CD4-positive, alpha-beta T cell (primary cell): Measurements from ENCODE around the gene SVIL. TPM values are rescaled to one million over a fixed set of nuclear protein-coding genes. Genes with fewer than 3 reads are reported as not detected.
"Not testable (repeated sequence)": the region's sequence is repeated elsewhere in the genome, so short reads cannot be mapped to it uniquely, and the experiment has no call there.

ENCODE experiments used
- ATAC-seq: fragments of 200-7000 bp; cut with Tn5 transposase; one replicate; pipeline ENCODE4 v1.10.0; 2022; ENCODE audit warnings: mild to moderate bottlenecking; ENCODE audit not compliant: poor library complexity
- CTCF ChIA-PET: fragments of 350-600 bp; sonication (Branson Sonifier 250); formaldehyde crosslinking; loops from one replicate; lab custom pipeline; 2021; ENCODE audit warnings: antibody characterized with exemption, inconsistent platforms; lab: Charles Lee
- POLR2A ChIA-PET: fragments of 350-600 bp; sonication (Branson Sonifier 250); formaldehyde crosslinking; loops from one replicate; lab custom pipeline; 2021; ENCODE audit warnings: antibody characterized with exemption, inconsistent platforms; lab: Charles Lee
- DNase-seq, 14 experiments: peaks; one replicate each; pipeline ENCODE4 v3.0.0-alpha.2; 2013 to 2020; ENCODE audit warnings: mixed read lengths in 2 of 14
- H3K27ac ChIP-seq, 2 donors: one replicate each; pipeline versions ENCODE4 v1.5.1 to v1.7.0; 2013; ENCODE audit warnings: low read length in 2 of 2, low read depth in 1 of 2, mild to moderate bottlenecking in 1 of 2
- H3K27me3 ChIP-seq, 2 experiments: 1 replicate in 1 of 2; 2 replicates in 1 of 2; pipeline versions ENCODE4 v1.6.1 to v1.7.0; 2013; ENCODE audit warnings: low read length in 2 of 2, control low read depth in 1 of 2, mild to moderate bottlenecking in 1 of 2, moderate library complexity in 1 of 2; ENCODE audit not compliant: insufficient read depth in 2 of 2, control insufficient read depth in 1 of 2
- H3K36me3 ChIP-seq: one replicate; pipeline ENCODE4 v1.6.1; 2013; ENCODE audit warnings: low read length, control low read depth; ENCODE audit not compliant: insufficient read depth
- H3K4me1 ChIP-seq: one replicate; pipeline ENCODE4 v1.6.1; 2013; ENCODE audit warnings: low read length, control low read depth; ENCODE audit not compliant: insufficient read depth
- H3K4me3 ChIP-seq: one replicate; pipeline ENCODE4 v1.5.1; 2013; ENCODE audit warnings: mild to moderate bottlenecking, low read length, moderate library complexity
- H3K9me3 ChIP-seq, 2 experiments: 1 replicate in 1 of 2; 2 replicates in 1 of 2; pipeline versions ENCODE4 v1.6.1 to v1.7.0; 2013; ENCODE audit warnings: low read length in 2 of 2, mild to moderate bottlenecking in 2 of 2, control low read depth in 1 of 2, moderate library complexity in 1 of 2; ENCODE audit not compliant: control insufficient read depth in 1 of 2, insufficient read depth in 1 of 2
- H3K27ac Mint-ChIP-seq: one replicate; pipeline ENCODE4 v1.8.0; 2020; ENCODE audit warnings: mixed read lengths
- H3K27me3 Mint-ChIP-seq: one replicate; pipeline ENCODE4 v1.8.0; 2021; ENCODE audit warnings: mixed read lengths
- H3K36me3 Mint-ChIP-seq: one replicate; pipeline ENCODE4 v1.8.0; 2021; ENCODE audit warnings: low read depth, mixed read lengths
- H3K4me1 Mint-ChIP-seq: one replicate; pipeline ENCODE4 v1.8.0; 2021; ENCODE audit warnings: low read depth, mixed read lengths
- H3K4me3 Mint-ChIP-seq: one replicate; pipeline ENCODE4 v1.8.0; 2020; ENCODE audit warnings: mild to moderate bottlenecking, mixed read lengths
- H3K9me3 Mint-ChIP-seq: one replicate; pipeline ENCODE4 v1.8.0; 2020; ENCODE audit warnings: mixed read lengths
- intact Hi-C, 2 experiments: fragments of 100-400 bp; cut with DNase I in 1 of 2; cut with micrococcal nuclease in 1 of 2; formaldehyde crosslinking; loops; one replicate each; pipeline versions ENCODE4 v1.15.1 to v1.9.0; 2023 to 2025; cut with DNase I, micrococcal nuclease
- total RNA-seq, 174 experiments: library from RNA in 2 of 174; stranded (reverse) in 2 of 174; gene quantifications; one replicate each; pipeline ENCODE4 v1.2.3 and lab custom pipeline; 2021 to 2026
- TF ChIP-seq, protein P1 (sequence below): fragments of 200-600 bp; IDR thresholded peaks from one replicate; pipeline ENCODE4 v1.8.0; 2022; ENCODE audit warnings: antibody characterized with exemption, mild to moderate bottlenecking

The SVIL gene
- total RNA-seq, 2 experiments from 2014 or later, result 38.5 to 40.3 TPM

DNA sequence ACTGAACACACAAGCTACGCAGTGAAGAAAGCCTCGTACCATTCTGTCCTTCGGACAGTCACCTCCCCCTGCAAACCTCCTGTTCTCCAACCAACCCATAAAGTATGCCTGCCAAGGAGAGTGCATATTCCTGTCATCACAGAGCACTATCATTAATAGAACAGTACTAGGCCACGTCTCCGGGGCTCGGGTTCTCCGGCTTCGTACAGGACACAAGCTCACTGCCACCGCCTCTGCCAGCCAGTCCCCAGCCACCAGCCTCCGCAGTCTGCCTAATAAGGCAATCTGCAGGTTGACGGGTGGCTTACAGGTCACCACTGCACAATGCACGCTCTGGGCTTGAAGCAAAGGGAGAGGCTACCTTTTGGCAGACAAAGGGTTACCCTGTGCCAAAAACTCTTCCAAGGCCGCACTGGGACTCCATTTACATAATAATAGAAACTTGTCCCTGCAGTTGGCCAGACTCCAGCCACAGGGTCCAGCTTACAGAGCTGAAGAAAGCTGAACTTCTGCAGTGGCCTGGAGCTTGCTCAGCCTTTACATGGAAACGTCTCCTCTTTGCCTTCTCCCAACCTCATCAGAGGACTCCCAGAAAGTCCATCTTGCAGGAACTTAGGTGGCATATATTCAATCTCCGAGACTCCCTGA, 47.5 kb downstream of the SVIL start:
- H3K36me3 ChIP-seq, H3K9me3 ChIP-seq, H3K27ac ChIP-seq, H3K27ac Mint-ChIP-seq, DNase-seq, POLR2A ChIA-PET, H3K27me3 Mint-ChIP-seq, ATAC-seq, H3K9me3 Mint-ChIP-seq, H3K4me3 Mint-ChIP-seq, H3K4me3 ChIP-seq, H3K27me3 ChIP-seq, CTCF ChIA-PET: not testable (repeated sequence)
- Mint-ChIP-seq H3K36me3 (peaks cover 13% of the 10 kb centered on the region), H3K4me1 (peaks cover 30% of the 10 kb centered on the region)
- peaks cover 16% of the 10 kb centered on the region for H3K4me1 ChIP-seq
- intact Hi-C loops, result loop anchor here in 1 of 2 experiments (5.0 kb wide), 1 partner anchor 1055 kb away; no protein-coding TSS in a partner anchor

DNA sequence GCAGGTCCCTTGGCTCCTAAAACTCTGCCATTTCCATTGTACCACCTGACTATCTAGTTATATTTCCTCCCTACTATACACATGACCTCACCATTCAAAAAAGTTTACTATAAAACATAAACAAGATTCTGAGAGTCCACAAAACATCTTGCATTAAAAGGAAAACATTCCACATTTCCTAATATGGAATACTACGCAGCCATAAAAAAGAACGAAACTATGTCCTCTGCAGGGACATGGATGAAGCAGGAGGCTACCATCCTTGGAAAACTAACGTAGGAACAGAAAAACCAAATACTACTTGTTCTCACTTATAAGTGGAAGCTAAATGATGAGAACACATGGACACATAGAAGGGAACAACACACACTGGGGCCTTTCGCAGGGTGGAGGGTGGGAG, 48.3 kb downstream of the SVIL start:
- Histone ChIP-seq H3K4me3 (no peak overlapping the region), H3K36me3 (no peaks in the 10 kb centered on the region), H3K4me1 (peaks cover 16% of the 10 kb centered on the region), H3K27me3 (no peaks in the 10 kb centered on the region), H3K27ac (no peak overlapping the region), H3K9me3 (no peaks in the 10 kb centered on the region)
- intact Hi-C loops, result loop anchor here in 1 of 2 experiments (5.0 kb wide), 1 partner anchor 1056 kb away; no protein-coding TSS in a partner anchor
- H3K27me3 Mint-ChIP-seq, result no peaks in the 10 kb centered on the region
- no peak for ATAC-seq
- H3K4me3 Mint-ChIP-seq, result no peak overlapping the region
- no peak for DNase-seq
- TF ChIP-seq, protein P1, sequence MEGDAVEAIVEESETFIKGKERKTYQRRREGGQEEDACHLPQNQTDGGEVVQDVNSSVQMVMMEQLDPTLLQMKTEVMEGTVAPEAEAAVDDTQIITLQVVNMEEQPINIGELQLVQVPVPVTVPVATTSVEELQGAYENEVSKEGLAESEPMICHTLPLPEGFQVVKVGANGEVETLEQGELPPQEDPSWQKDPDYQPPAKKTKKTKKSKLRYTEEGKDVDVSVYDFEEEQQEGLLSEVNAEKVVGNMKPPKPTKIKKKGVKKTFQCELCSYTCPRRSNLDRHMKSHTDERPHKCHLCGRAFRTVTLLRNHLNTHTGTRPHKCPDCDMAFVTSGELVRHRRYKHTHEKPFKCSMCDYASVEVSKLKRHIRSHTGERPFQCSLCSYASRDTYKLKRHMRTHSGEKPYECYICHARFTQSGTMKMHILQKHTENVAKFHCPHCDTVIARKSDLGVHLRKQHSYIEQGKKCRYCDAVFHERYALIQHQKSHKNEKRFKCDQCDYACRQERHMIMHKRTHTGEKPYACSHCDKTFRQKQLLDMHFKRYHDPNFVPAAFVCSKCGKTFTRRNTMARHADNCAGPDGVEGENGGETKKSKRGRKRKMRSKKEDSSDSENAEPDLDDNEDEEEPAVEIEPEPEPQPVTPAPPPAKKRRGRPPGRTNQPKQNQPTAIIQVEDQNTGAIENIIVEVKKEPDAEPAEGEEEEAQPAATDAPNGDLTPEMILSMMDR, result no peak
- peaks cover 13% of the 10 kb centered on the region for H3K36me3 Mint-ChIP-seq
- no peak overlapping the region for H3K27ac Mint-ChIP-seq
- H3K9me3 Mint-ChIP-seq, result no peaks in the 10 kb centered on the region
- ChIA-PET POLR2A (no interaction called here), CTCF (no interaction called here)
- H3K4me1 Mint-ChIP-seq, result peaks cover 25% of the 10 kb centered on the region

DNA sequence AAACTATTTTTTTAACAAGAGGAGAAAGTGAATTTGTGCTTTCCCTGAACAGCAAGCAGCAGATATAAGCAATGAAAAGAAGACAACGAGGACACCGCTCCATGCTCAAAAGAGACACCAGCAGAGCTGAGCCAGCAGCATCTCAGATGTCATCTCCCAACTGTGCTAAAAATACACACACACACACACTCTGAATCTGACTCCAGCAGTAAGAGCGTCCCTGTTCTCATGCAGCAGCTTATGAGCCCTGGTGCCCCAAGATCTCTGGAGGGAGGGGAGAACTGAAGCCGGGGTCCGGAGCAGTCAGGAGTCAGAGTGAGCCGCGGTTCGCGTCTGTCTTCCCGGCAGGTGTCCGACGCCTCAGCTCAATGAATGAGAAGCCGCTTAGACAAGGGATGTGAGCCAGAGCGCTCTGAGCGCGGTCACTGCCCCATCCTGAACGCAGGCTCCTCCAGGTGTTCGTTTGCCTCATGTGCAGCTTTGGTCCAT, 49.2 kb downstream of the SVIL start:
- no peaks in the 10 kb centered on the region for H3K36me3 ChIP-seq
- no peaks in the 10 kb centered on the region for H3K9me3 Mint-ChIP-seq
- ChIA-PET POLR2A (no interaction called here), CTCF (no interaction called here)
- TF ChIP-seq, protein P1, result no peak
- H3K27me3 ChIP-seq, result no peaks in the 10 kb centered on the region
- no peak overlapping the region for H3K4me3 Mint-ChIP-seq
- intact Hi-C loops, result loop anchor here in 1 of 2 experiments (5.0 kb wide), 1 partner anchor 1057 kb away; no protein-coding TSS in a partner anchor
- DNase-seq (no peak), ATAC-seq (no peak)
- no peaks in the 10 kb centered on the region for H3K9me3 ChIP-seq
- peaks cover 13% of the 10 kb centered on the region for H3K36me3 Mint-ChIP-seq
- H3K27ac Mint-ChIP-seq, result no peak overlapping the region
- no peak overlapping the region for H3K4me3 ChIP-seq
- no peaks in the 10 kb centered on the region for H3K27me3 Mint-ChIP-seq
- no peak overlapping the region for H3K27ac ChIP-seq
- H3K4me1 ChIP-seq, result peaks cover 16% of the 10 kb centered on the region
- peaks cover 18% of the 10 kb centered on the region for H3K4me1 Mint-ChIP-seq
